Stomach (tissue), 4 donors: ENCODE results near the gene CBLB.

Source experiments
- CTCF ChIP-seq, 7 experiments: fragments of 450-650 bp in 4 of 7; fragments of 200-600 bp in 3 of 7; sonication (generic) in 3 of 7; IDR thresholded peaks; one replicate each; pipeline ENCODE4 v1.5.1; 2016 to 2019; ENCODE audit warnings: antibody characterized with exemption in 7 of 7, control low read depth in 2 of 7, mild to moderate bottlenecking in 1 of 7
- POLR2AphosphoS5 ChIP-seq, 3 donors: sonication (generic); formaldehyde crosslinking; IDR thresholded peaks; one replicate each; pipeline ENCODE4 v1.6.1; 2016; ENCODE audit warnings: antibody characterized with exemption in 3 of 3

- TF ChIP-seq CTCF (IDR thresholded peaks at IDR 0.05) (no peak), POLR2AphosphoS5 (IDR thresholded peaks at IDR 0.05) (no peak)
Measured at GRCh38 chr3:105845488-105845887, 23.3 kb downstream of the CBLB start.
